ENCODE data around the gene NBL1. TPM values are rescaled to one million over a fixed set of nuclear protein-coding genes. Genes with fewer than 3 reads are reported as not detected.
A peak's percentile ranks its signal among the peaks of the same experiment; 100 is the strongest.

Gene NBL1
- total RNA-seq, 1 donor from 2014 or later, result 10.5 TPM

DNA sequence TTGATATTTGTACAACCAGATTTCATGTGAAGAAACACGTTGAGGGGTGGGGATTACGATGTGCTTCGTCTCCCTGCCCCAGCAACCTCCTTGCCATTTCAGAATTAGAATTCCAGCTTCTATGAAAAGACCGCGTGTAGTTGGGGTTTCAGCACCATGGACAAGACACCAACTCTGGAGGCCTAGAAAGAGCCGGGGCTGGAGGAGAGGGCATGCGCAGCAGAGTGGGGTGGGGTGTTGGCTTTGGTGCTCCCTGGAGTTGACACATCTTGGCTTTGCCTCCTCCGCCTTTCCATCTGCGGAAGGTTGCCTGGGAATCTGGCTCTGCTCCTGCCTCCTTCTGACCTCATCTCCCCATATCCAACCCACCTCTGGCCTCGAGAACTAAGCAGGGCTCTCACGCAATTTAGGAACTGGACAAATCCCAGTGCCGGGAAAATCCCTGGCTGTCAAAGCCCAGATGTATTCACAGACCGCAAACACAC is 32.4 kb downstream of the NBL1 start:
- H3K27me3 Mint-ChIP-seq, result peaks cover 50% of the 10 kb centered on the region
- no peak for TF ChIP-seq CTCF (IDR thresholded peaks at IDR 0.05; ENCODE audit: unreplicated experiment)
- H3K4me1 Mint-ChIP-seq (ENCODE audit: low read depth), result no peaks in the 10 kb centered on the region
- H3K27ac Mint-ChIP-seq, result no peak overlapping the region
- H3K36me3 Mint-ChIP-seq (ENCODE audit: insufficient read depth), result no peaks in the 10 kb centered on the region
- no peaks in the 10 kb centered on the region for H3K9me3 Mint-ChIP-seq (ENCODE audit: low read depth)
- no peak overlapping the region for H3K4me3 Mint-ChIP-seq (ENCODE audit: low read depth)
- DNase-seq (ENCODE audit: low spot score, unreplicated experiment), result peak; percentile 58

GRCh38 chr1:19678493-19678892 is 34.4 kb downstream of the NBL1 start:
- H3K4me1 Mint-ChIP-seq (ENCODE audit: low read depth), result no peaks in the 10 kb centered on the region

DNA sequence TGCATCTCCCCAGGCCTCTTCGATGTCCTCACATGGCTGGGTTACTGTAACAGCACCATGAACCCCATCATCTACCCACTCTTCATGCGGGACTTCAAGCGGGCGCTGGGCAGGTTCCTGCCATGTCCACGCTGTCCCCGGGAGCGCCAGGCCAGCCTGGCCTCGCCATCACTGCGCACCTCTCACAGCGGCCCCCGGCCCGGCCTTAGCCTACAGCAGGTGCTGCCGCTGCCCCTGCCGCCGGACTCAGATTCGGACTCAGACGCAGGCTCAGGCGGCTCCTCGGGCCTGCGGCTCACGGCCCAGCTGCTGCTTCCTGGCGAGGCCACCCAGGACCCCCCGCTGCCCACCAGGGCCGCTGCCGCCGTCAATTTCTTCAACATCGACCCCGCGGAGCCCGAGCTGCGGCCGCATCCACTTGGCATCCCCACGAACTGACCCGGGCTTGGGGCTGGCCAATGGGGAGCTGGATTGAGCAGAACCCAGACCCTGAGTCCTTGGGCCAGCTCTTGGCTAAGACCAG is 34.9 kb downstream of the NBL1 start:
- H3K4me3 Mint-ChIP-seq (ENCODE audit: low read depth), result no peak overlapping the region

More at GRCh38 chr1:19678493-19678892, 34.4 kb downstream of the NBL1 start:
- Mint-ChIP-seq H3K27me3 (peaks cover 32% of the 10 kb centered on the region), H3K27ac (no peak overlapping the region), H3K9me3 (ENCODE audit: low read depth) (no peaks in the 10 kb centered on the region), H3K4me3 (ENCODE audit: low read depth) (no peak overlapping the region), H3K36me3 (ENCODE audit: insufficient read depth) (no peaks in the 10 kb centered on the region)
- TF ChIP-seq CTCF (IDR thresholded peaks at IDR 0.05; ENCODE audit: unreplicated experiment), result no peak
- DNase-seq (ENCODE audit: low spot score, unreplicated experiment), result no peak

DNA sequence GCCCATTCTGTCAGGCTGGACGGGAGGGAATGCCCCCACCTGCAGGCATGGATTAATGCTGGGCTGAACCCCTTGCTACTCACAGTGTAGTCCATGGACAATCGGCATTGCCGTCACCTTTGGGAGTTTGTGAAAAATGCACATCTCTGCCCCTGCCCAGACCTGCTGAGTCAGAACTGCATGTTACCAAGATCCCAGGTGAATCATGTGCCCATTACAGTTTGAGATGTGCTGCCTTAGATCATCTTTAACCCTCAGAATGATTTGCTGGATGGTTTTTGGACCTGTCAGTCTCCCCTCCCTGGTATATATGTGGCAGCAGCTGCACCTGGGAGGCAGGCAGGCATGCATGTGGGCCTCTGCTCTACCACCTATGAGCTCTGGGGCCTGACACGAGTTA is 35.6 kb downstream of the NBL1 start:
- H3K27me3 Mint-ChIP-seq, result peaks cover 30% of the 10 kb centered on the region
- no peaks in the 10 kb centered on the region for H3K9me3 Mint-ChIP-seq (ENCODE audit: low read depth)
- DNase-seq (ENCODE audit: low spot score, unreplicated experiment), result no peak
- TF ChIP-seq CTCF (IDR thresholded peaks at IDR 0.05; ENCODE audit: unreplicated experiment), result no peak
- no peak overlapping the region for H3K4me3 Mint-ChIP-seq (ENCODE audit: low read depth)
- no peaks in the 10 kb centered on the region for H3K4me1 Mint-ChIP-seq (ENCODE audit: low read depth)
- no peak overlapping the region for H3K27ac Mint-ChIP-seq
- H3K36me3 Mint-ChIP-seq (ENCODE audit: insufficient read depth), result no peaks in the 10 kb centered on the region

More for the DNA sequence above, 34.9 kb downstream of the NBL1 start:
- H3K4me1 Mint-ChIP-seq (ENCODE audit: low read depth), result no peaks in the 10 kb centered on the region
- no peak for TF ChIP-seq CTCF (IDR thresholded peaks at IDR 0.05; ENCODE audit: unreplicated experiment)
- no peaks in the 10 kb centered on the region for H3K9me3 Mint-ChIP-seq (ENCODE audit: low read depth)
- no peak overlapping the region for H3K27ac Mint-ChIP-seq
- no peaks in the 10 kb centered on the region for H3K36me3 Mint-ChIP-seq (ENCODE audit: insufficient read depth)
- no peak for DNase-seq (ENCODE audit: low spot score, unreplicated experiment)
- H3K27me3 Mint-ChIP-seq, result peaks cover 32% of the 10 kb centered on the region

DNA sequence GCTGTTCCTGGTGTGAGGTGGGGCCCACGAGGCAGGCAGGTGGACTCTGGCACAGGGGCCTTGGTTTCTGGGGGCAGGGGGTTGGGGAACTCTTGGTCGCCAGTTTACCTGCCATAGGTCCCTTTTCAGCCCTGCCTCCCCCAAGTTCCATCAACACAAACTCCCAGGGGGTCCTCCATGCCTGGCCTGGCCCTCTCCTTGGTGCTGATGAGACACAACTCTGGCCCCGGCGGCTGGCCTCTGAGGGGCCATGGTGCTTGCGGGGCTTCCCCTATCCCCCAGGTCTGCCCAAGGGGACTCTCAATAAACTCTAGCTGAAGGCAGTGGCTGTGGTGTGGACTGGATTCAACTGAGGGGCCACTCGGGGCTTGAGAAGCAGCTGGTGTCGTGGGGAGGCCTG is 36.5 kb downstream of the NBL1 start:
- Mint-ChIP-seq H3K4me3 (ENCODE audit: low read depth) (no peak overlapping the region), H3K9me3 (ENCODE audit: low read depth) (no peaks in the 10 kb centered on the region), H3K27ac (no peak overlapping the region), H3K4me1 (ENCODE audit: low read depth) (no peaks in the 10 kb centered on the region), H3K27me3 (peaks cover 22% of the 10 kb centered on the region), H3K36me3 (ENCODE audit: insufficient read depth) (no peaks in the 10 kb centered on the region)
- no peak for TF ChIP-seq CTCF (IDR thresholded peaks at IDR 0.05; ENCODE audit: unreplicated experiment)
- no peak for DNase-seq (ENCODE audit: low spot score, unreplicated experiment)

Data from progenitor cell of endocrine pancreas (in vitro differentiated cells).